A549 treated with GW870086 at 1 μM for 4 hours (cell line): ENCODE results near the gene SPRR2D. TPM values are rescaled to one million over a fixed set of nuclear protein-coding genes. Genes with fewer than 3 reads are reported as not detected.

Source experiments
- total RNA-seq: library from RNA; stranded (reverse); fragments of 200-300 nt; extraction: Qiagen RNA extraction; gene quantifications from 5 replicates; pipeline ENCODE4 v1.2.3, GENCODE V29; 2022; ENCODE audit warnings: low read depth

Gene SPRR2D
- total RNA-seq, result not detected in 5 replicates

GRCh38 chr1:153040950-153041631 is at the start of gene SPRR2D:
TSS of gene SPRR2D (minus strand) at chr1:153041120. CDS start at chr1:153040346, 774 bp downstream.

GRCh38 chr1:153071511-153071910 is 30.6 kb upstream of the SPRR2D start, which contains the start of gene SPRR2B:
TSS of gene SPRR2B (minus strand) at chr1:153071611. CDS start at chr1:153070839, 772 bp downstream.

GRCh38 chr1:153057375-153057774 is 16.5 kb upstream of the SPRR2D start, which contains the start of gene SPRR2A:
TSS of gene SPRR2A (minus strand) at chr1:153057512. CDS start at chr1:153056735, 777 bp downstream.

GRCh38 chr1:153030895-153031294 is 10.0 kb downstream of the SPRR2D start, which contains the start of gene SPRR1B:
TSS of gene SPRR1B (plus strand) at chr1:153031203. CDS start at chr1:153032346, 1,143 bp downstream.

GRCh38 chr1:153001382-153001781 is 39.5 kb downstream of the SPRR2D start, which contains the start of gene SPRR3:
TSS of gene SPRR3 (plus strand) at chr1:153001749. CDS start at chr1:153003021, 1,272 bp downstream.

Other genes starting within 250 kb of the SPRR2D start
- not detected in 5 replicates for gene LCE1D, start 244.4 kb downstream of the SPRR2D start, total RNA-seq
- gene LCE1C, start 234.5 kb downstream of the SPRR2D start, total RNA-seq, result not detected in 5 replicates
- gene LCE1B, start 229.1 kb downstream of the SPRR2D start, total RNA-seq, result not detected in 5 replicates
- not detected in 5 replicates for gene LCE1A, start 213.6 kb downstream of the SPRR2D start, total RNA-seq
- gene LCE6A, start 198.3 kb downstream of the SPRR2D start, total RNA-seq, result not detected in 5 replicates
- not detected in 5 replicates for gene LCE7A, start 181.1 kb downstream of the SPRR2D start, total RNA-seq
- not detected in 5 replicates for gene SMCP, start 162.8 kb downstream of the SPRR2D start, total RNA-seq
- gene IVL, start 132.6 kb downstream of the SPRR2D start, total RNA-seq, result 0.10 to 0.15 TPM (median 0.10 TPM) in 3 of 5 replicates, not detected in the others
- gene SPRR5, start 93.9 kb downstream of the SPRR2D start, total RNA-seq, result not detected in 5 replicates
- not detected in 5 replicates for gene SPRR4, start 70.5 kb downstream of the SPRR2D start, total RNA-seq
- gene SPRR1A, start 57.0 kb downstream of the SPRR2D start, total RNA-seq, result not detected in 5 replicates
- not detected in 5 replicates for gene SPRR3, start 39.4 kb downstream of the SPRR2D start, total RNA-seq
- not detected in 5 replicates for gene SPRR1B, start 9.9 kb downstream of the SPRR2D start, total RNA-seq
- gene SPRR2A, start 16.4 kb upstream of the SPRR2D start, total RNA-seq, result not detected in 5 replicates
- not detected in 5 replicates for gene SPRR2B, start 30.5 kb upstream of the SPRR2D start, total RNA-seq
- gene SPRR2E, start 53.4 kb upstream of the SPRR2D start, total RNA-seq, result not detected in 5 replicates
- gene SPRR2F, start 72.4 kb upstream of the SPRR2D start, total RNA-seq, result not detected in 5 replicates
- not detected in 5 replicates for gene SPRR2G, start 109.8 kb upstream of the SPRR2D start, total RNA-seq
- not detected in 5 replicates for gene LELP1, start 162.3 kb upstream of the SPRR2D start, total RNA-seq
- not detected in 5 replicates for gene PRR9, start 176.5 kb upstream of the SPRR2D start, total RNA-seq
- not detected in 5 replicates for gene LORICRIN, start 218.6 kb upstream of the SPRR2D start, total RNA-seq